NOMO-1 (cell line): ENCODE results near the gene NFIX.
"Not testable (repeated sequence)": the region's sequence is repeated elsewhere in the genome, so short reads cannot be mapped to it uniquely, and the experiment has no call there.

Source experiments
- DNase-seq, 2 experiments: peaks; one replicate each; lab custom pipeline; 2025; ENCODE audit not compliant: unreplicated experiment in 2 of 2; lab: John Stamatoyannopoulos, UW

NFIX gene

DNA sequence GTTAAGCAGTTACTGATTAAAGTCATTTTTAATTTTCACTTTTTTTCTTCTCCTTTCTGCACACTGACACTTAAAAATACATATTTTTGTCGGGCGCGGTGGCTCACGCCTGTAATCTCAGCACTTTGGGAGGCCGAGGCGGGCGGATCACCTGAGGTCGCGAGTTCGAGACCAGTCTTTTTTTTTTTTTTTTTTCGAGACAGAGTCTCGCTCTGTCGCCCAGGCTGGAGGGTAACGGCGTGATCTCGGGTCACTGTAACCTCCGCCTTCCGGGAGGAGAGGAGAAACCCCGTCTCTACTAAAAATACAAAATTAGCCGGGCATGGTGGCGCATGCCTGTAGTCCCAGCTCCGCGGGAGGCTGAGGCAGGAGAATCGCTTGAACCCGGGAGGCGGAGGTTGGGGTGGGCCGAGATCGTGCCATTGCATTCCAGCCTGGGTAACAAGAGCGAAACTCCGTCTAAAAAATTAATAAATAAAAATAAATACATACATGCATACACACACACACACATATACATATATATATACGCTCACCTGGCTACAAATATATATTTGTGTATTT is 37.8 kb upstream of the NFIX start:
- DNase-seq = not testable (repeated sequence)

DNA sequence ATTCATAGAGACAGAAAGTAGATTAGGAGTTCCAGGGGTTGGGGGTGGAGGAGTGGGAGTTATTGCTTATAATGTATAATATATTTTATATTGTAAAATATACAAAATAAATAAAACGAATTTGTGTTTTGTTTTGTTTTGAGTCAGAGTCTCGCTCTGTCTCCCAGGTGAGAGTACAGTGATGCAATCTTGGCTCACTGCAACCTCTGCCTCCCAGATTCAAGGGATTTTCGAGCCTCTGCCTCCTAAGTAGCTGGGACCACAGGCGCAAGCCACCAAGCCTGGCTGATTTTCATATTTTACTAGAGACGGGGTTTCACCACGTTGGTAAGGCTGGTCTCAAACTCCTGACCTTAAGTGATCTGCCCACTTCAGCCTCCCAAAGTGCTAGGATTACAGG is 35.8 kb upstream of the NFIX start:
- DNase-seq = no peak

DNA sequence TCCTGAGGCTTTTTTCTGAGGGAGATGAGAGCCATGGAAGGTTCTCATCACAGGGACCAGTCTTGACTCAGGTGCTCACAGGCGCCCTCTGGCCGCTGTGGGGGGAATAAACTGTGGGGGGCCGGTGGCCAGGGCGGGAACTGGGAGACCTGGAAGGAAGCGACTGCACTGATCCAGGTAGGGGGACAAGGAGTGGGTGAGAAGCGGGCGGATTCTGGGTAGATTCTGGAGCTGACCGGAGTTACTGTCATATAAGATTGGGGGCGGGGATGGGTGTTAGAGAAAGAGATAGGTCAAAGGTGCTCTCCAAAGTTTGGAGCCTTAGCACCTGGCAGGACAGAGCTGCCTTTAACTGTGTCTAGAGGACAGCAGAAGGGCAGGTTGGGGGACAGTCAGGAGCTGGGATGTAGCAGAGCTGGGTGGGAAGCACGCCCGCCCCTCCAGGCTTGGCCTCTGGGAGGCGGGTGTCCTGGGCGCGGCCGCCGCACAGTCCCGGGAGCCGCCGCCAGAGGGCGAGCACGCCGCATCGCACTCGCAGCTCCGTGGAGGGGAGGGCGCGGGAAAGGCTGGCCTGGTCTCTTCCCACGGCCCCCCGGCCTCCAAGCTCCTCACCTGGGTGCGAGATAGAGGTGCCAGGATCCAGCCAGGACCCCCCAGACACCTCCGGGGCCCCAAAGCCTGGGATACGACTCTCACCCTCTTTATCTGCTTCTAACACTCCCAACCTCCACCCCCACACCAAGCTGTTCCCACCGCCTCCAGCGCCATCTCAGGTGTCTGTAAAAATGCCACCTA is 30.1 kb upstream of the NFIX start:
- peak; percentile 55 to 73 for DNase-seq

- DNase-seq = no peak
Observed at GRCh38 chr19:12965812-12966135, 29.5 kb upstream of the NFIX start.

DNA sequence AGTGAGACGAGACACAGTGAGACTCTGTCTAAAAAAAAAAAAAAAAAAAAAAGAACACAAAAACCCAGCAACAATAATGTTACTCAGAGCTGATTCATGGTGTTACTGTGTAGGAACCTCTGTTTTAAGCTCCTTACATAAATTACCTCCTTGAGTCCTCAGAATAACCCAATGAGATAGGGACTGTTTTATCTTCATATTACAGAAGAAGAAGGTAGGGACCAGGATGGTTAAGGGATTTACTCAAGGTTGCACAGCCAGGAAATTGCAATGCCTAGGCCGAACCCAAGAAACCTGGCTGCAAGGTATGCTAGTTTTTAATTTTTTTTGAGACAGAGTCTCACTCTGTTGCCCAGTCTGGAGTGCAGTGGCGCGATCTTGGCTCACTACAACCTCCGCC is 27.4 kb upstream of the NFIX start:
- DNase-seq = no peak

GRCh38 chr19:12969292-12969988 is 25.8 kb upstream of the NFIX start, which contains the start of gene DAND5:
Gene DAND5, plus strand, starts transcription at chr19:12969576. Its CDS starts 85 bp downstream, at chr19:12969661.
- no peak for DNase-seq

DNA sequence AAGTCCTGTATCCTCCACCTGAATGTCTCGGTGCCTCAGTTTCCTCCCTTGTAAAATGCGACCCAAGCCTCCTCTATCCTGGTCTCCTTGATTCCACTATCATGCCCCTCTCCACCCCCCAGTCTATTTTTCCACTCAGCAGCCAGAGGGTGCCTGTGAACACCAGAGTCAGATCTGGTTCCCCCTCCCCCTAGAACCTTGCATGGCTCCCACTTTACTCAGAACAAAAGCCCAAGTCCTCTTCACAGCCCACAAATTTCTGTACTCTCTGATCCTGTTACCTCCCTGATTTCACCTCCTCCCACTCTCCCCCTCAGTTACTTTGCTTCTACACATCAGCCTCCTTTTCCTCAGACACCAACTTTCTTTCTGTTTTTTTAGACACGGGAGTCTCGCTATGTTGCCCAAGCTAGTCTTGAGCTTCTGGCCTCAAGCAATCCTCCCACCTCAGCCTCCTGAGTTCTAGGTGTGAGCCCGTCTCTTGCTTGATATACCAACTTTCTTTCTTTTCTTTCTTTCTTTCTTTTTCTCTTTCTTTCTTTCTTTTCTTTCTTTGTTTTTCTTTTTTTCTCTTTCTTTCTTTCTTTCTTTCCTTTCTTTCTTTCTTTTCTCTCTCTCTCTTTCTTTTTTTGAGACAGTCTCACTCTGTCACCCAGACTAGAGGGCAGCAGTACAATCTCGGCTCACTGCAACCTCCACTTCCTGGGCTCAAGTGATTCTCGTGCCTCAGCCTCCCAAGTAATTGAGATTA is 25.0 kb upstream of the NFIX start:
- no peak for DNase-seq

DNA sequence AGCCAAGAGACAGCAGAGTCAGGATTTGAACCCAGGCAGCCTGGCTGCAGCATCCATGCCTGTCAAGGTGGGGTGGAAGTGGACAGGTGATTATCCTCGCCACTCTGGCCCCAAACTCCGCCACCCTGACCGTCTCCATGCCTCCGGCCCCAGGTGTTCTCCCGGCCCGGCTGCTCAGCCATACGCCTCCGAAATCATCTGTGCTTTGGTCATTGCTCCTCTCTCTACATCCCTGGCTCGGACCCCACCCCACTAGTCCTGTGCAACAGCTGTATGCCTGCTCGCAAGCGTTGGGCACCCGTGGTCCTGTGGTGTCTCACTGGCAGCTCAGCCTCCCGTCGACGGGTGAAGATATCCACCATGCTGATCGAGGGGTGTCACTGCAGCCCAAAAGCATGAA is 22.0 kb upstream of the NFIX start:
- no peak for DNase-seq

DNA sequence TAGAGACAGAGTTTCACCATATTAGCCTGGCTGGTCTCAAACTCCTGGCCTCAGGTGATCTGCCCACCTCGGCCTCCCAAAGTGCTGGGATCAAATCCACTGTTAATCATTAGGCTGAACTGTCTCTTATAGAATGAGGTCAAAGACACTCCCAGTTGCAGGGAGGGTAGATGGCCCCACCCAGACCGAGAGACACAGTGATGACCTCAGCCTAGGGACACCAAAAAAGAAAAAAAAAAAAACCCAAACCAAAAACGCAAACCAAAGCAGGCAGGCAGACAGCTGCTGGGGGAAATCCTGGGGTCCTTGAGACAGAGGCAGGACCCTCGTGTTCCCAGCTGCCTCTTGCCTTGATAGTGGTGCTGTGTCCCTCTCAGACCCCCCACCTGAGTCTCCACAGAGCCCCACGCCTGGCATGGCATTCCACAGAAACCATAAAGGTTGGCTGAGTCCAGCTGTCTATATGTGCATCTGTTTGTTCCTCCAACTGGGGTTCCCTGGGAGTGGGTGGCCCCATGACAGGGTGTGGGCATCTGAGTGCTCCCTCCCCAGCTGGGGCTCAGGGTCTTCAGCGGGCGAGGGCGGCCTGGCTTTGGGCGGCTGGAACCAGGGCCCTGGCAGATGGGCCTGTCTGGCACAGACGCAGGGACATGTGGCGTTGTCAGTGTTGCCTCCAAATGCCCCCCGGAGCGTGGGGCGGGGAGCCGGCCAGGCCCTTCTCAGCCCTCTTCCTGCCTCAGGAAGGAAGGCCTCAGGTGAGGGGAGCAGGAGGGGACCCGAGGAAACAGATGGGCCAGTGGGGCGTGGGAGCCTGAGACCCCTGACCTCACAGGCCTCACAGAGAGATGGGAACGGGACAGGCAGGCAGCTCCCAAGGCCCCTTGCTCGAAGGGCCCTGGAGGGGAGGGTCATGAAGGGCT is 20.7 kb upstream of the NFIX start:
- no peak for DNase-seq

DNA sequence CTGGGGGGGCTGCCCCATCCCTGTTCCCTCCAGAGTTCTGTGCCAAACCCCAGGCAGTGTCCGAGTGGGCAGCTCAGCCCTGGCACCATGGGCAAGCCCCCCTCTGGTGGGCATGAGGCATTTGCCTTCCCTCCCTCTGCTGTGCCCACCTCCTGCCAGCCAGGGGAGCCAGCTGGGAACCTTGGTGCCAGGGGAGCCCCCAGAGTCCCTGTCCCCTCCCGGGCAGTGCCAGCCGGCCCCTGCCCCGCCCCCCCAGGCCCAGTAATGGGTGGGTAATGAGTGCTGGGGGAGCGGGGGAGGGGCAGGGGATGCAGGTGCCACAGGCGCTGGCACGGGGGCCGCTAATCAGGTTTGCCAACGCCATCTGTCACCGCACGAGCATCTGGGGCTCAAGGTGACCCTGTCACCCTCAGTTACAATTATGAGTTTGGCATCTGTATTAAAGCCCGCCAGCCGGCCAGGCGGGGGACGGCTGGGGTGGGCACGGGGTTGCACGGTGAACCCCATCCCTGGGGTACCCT is 20.0 kb upstream of the NFIX start:
- no peak for DNase-seq

- not testable (repeated sequence) for DNase-seq
Observed at GRCh38 chr19:12976109-12976508, 19.2 kb upstream of the NFIX start.

GRCh38 chr19:12979974-12980373 is 15.3 kb upstream of the NFIX start:
- no peak for DNase-seq

GRCh38 chr19:12982648-12983047 is 12.6 kb upstream of the NFIX start:
- DNase-seq = no peak

- DNase-seq = no peak
Observed at GRCh38 chr19:12983091-12983490, 12.2 kb upstream of the NFIX start.

DNA sequence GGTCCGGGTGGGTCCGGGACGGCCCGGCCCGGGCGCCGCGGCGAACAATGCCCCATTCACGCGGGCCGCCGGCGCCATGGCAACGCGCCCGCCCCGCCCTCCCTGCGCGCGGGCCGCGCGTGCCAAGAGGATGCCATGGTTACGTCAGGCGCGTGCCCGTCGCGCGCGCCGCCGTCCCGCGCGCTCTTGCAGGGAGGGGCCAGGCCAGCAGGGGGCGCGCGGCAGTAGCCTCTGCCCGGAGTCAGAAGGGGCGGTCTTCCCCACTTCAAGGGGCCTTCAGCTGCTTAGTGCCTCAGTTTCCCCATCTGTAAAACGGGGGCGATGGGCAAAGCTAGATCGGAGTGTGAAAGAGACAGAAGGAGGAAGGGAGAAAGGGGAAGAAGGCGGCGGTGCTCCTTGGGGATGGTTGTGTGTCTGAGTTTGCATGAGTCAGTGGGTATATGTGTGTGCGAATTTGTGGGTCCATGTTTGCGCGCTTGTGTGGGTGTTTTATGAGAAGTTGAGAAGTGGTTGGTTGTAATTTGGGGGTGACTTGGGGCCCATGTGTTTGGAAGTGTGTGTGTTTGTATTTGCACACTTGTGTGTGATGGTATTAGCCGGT is 11.6 kb upstream of the NFIX start:
- DNase-seq = peak; percentile 53 to 77

DNA sequence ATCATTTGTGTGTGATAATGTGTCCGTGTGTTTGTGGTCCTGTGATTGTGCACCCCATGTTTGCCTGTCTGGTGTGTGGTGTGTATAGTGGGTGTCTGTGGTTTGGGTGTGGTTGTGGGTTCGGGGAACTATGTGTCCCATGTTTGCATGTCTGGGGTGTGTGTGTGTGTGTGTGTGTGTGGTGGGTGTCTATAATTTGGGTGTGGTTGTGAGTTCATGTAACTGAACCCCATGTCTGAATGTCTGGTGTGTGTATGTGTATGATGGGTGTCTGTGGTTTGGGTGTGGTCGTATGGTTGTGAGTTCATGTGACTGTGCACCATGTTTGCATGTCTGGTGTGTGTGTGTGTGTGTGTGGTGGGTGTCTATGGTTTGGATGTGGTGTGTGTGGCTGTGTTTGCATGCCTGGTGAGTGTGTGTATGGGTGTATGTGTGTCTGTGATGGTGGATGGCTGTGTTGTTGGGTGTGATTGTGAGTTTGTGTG is 11.1 kb upstream of the NFIX start:
- DNase-seq = no peak

DNA sequence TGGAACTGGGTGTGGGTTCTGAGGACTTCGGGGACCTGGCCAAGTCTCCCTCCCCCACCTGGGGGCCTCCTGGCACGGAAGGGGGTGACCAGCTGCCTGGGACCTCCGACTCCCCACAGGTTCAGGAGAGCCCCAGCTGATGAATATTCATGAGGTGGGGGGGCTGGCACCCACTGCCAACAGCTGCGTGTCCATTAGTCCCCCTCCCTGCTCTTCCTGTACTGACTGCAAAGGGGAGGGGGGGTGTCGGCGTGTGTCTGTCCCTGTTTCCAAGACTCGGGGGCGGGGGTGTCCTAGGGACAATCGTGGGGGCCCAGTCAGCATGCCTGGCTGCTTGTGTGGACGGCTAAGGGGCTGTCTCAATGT is 10.6 kb upstream of the NFIX start:
- no peak for DNase-seq

DNA sequence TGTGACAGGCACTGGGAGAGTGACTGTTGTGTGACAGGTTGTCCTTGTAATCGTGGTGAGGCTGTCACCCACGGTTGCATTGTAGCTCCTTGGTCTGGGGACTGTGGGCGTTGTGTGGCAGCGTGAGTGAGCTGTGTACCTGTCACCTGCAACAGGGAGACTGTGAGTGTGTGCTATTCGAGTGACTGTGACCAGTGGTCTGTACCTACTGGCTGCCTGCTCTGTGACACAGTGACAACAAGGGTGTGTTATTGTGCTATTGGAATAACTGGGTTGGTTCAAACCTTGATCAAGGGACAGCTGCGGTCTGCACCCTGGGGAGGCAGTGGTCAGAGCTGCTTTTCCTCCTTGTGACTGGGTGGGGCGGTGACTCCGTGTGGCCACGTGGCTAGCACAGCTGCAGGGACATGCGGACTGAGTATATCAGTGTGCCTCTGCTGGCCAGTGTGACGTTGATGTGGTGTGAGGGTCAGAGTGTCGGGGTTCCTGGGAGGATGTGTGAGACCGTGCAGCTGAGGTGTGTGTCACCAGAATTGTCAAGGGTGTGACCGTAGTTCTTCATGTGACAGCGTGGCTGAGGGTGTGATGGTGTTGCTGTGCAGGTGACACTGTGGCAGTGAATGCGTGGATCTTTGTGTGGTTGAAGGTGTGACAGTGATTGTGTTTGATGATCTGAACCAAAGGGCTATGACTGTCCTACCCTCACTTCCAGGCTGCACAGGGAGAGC is 10.1 kb upstream of the NFIX start:
- DNase-seq = no peak

GRCh38 chr19:12986726-12987125 is 8.5 kb upstream of the NFIX start:
- no peak for DNase-seq
